Lower leg skin (tissue), 4 donors: ENCODE measurements around the gene C14orf180. TPM values are rescaled to one million over a fixed set of nuclear protein-coding genes. Genes with fewer than 3 reads are reported as not detected.
"Not testable (repeated sequence)": the region's sequence is repeated elsewhere in the genome, so short reads cannot be mapped to it uniquely, and the experiment has no call there.

Experiments
- DNase-seq, 2 donors: peaks; one replicate each; pipeline ENCODE4 v3.0.0-alpha.2; 2019; ENCODE audit warnings: low spot score in 2 of 2
- H3K4me3 ChIP-seq: fragments of 200-600 bp; sonication (generic); 2 replicates; pipeline ENCODE4 v1.5.1; 2017; ENCODE audit warnings: mild to moderate bottlenecking, low read depth; ENCODE audit not compliant: poor library complexity, severe bottlenecking
- CTCF ChIP-seq, 3 donors: fragments of 450-650 bp; IDR thresholded peaks; one replicate each; pipeline ENCODE4 v1.5.1; 2016; ENCODE audit warnings: antibody characterized with exemption in 3 of 3, mild to moderate bottlenecking in 3 of 3, moderate library complexity in 2 of 3
- POLR2A ChIP-seq, 2 donors: fragments of 450-650 bp; IDR thresholded peaks; one replicate each; pipeline ENCODE4 v1.6.1; 2016 to 2017; ENCODE audit warnings: antibody characterized with exemption in 2 of 2, mild to moderate bottlenecking in 1 of 2, moderate library complexity in 1 of 2
- WGBS, 2 donors: methylation state at CpG; one replicate each; pipeline ENCODE4 v1.1.5; 2018; 5-methylcytosine and 5-hydroxymethylcytosine counted together
- intact Hi-C: fragments of 100-400 bp; cut with DNase I; formaldehyde crosslinking; loops from one replicate; pipeline ENCODE4 v1.15.0; 2023; ENCODE audit warnings: low total_unique reads
- total RNA-seq, 4 donors: library from RNA; depleted of rRNA; stranded (reverse); fragments of >200 nt; gene quantifications; one replicate each; pipeline ENCODE4 v1.1.0, GENCODE V29; 2016

Gene C14orf180
- total RNA-seq, 4 donors from 2014 or later: 0.98 TPM; not detected in 3

GRCh38 chr14:104577426-104577825 lies 2.1 kb upstream of the C14orf180 start:
- no peak for DNase-seq
- 67 to 77% methylated on average over 6 to 10 of the region's 12 CpGs for WGBS, 2 donors
- no peak for TF ChIP-seq POLR2A (IDR thresholded peaks at IDR 0.05)
- no peak for TF ChIP-seq CTCF (IDR thresholded peaks at IDR 0.05)
- intact Hi-C loops: no loop called here
- H3K4me3 ChIP-seq: no peak overlapping the region

- no peak for TF ChIP-seq POLR2A (IDR thresholded peaks at IDR 0.05)
- TF ChIP-seq CTCF (IDR thresholded peaks at IDR 0.05): no peak
- no peak for DNase-seq
- intact Hi-C loops: no loop called here
- WGBS, 2 donors: 53 to 59% methylated on average over 16 to 19 of the region's 19 CpGs
- H3K4me3 ChIP-seq: no peak overlapping the region
Measured at GRCh38 chr14:104577847-104578301, 1.7 kb upstream of the C14orf180 start.

GRCh38 chr14:104578321-104578720 lies 1.2 kb upstream of the C14orf180 start:
- TF ChIP-seq POLR2A (IDR thresholded peaks at IDR 0.05) (no peak), CTCF (IDR thresholded peaks at IDR 0.05) (no peak)
- intact Hi-C loops: no loop called here
- DNase-seq: no peak
- H3K4me3 ChIP-seq: no peak overlapping the region
- WGBS, 2 donors: 60 to 67% methylated on average over 11 of the region's 11 CpGs

GRCh38 chr14:104579939-104580338 lies 375 bp downstream of the C14orf180 start:
- DNase-seq, intact Hi-C loops, H3K4me3 ChIP-seq: not testable (repeated sequence)
- WGBS, 2 donors: 53 to 61% methylated on average over 4 to 6 of the region's 6 CpGs

DNA sequence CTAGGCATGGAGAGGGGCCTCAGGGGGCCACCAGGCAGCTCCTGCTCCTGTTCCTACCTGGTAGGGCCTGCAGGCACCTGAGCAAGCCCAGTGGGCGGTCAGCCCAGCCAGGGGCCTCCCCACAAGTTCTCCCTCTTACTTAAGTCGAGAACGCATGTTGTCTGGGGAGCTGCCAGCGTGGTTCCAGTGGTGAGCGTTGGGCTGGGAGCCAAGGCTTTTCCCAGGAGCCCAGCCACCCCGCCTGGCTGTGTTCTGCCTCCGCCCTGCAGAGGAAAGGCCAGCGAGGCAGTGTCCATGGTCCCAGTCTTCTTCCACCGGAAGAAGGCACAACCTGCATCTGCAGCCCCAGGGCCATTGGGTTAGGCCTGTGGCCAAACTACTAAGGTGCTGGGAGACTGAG lies 1.4 kb downstream of the C14orf180 start:
- WGBS, 2 donors: 80% methylated on average over 3 of the region's 9 CpGs; no CpG with 5 or more reads in 1 of the 2 donors
- H3K4me3 ChIP-seq: no peak overlapping the region
- DNase-seq: peak in 1 of 2 donors; percentile 16
- intact Hi-C loops: no loop called here
- TF ChIP-seq POLR2A (IDR thresholded peaks at IDR 0.05) (no peak), CTCF (IDR thresholded peaks at IDR 0.05) (no peak)

DNA sequence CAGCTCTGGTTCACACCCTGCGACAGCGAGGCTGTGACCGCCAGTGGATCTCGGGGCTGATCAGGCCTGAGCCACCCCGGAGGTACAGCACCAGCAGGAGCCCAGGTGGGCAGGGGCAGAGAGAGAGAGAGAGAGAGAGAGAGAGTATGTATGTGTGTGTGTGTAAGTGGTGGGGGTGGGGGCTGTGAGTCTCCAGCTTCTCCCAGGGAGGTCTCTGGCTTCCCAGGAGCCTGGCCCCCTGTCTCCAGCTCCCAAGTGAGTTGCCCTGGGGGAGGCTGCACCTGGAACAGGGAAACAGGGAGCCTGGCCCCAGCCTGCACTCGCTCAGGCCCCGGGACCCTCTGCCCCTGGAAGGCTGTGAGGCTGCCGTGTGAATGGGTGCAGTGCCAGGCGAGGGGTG lies 2.0 kb downstream of the C14orf180 start:
- no peak overlapping the region for H3K4me3 ChIP-seq
- no peak for DNase-seq
- no peak for TF ChIP-seq CTCF (IDR thresholded peaks at IDR 0.05)
- no peak for TF ChIP-seq POLR2A (IDR thresholded peaks at IDR 0.05)
- intact Hi-C loops: no loop called here
- WGBS, 2 donors: 32 to 56% methylated on average over 8 to 9 of the region's 9 CpGs
